GM08714 (cell line): ENCODE data around the gene E2F4.

Experiments used
- H3K4me3 ChIP-seq: fragments of 200-500 bp; sonication (Bioruptor generic); 2 replicates; pipeline ENCODE4 v1.5.1; 2014; ENCODE audit warnings: mild to moderate bottlenecking, low read length, inconsistent platforms
- ZNF274 ChIP-seq: IDR thresholded peaks from 2 replicates; pipeline ENCODE4 v1.6.1; 2012; ENCODE audit warnings: mild to moderate bottlenecking, low read depth, low read length

Gene E2F4

GRCh38 chr16:67188798-67189197 is 3.2 kb upstream of the E2F4 start:
- no peak for TF ChIP-seq ZNF274
- H3K4me3 ChIP-seq: no peak overlapping the region

GRCh38 chr16:67190041-67190440 is 1.9 kb upstream of the E2F4 start, which contains the start of gene EXOC3L1:
EXOC3L1 (minus strand) TSS chr16:67190136; CDS start chr16:67189676, 460 bp downstream.
- no peak within 1 kb of the TSS for H3K4me3 ChIP-seq
- TF ChIP-seq ZNF274: no peak

- H3K4me3 ChIP-seq: no peak overlapping the region
- no peak for TF ChIP-seq ZNF274
Measured at GRCh38 chr16:67190448-67191399, 1.2 kb upstream of the E2F4 start.

GRCh38 chr16:67191411-67191994 is 452 bp upstream of the E2F4 start:
- TF ChIP-seq ZNF274: no peak
- peak overlapping the region; percentile 93; the same call in 1 of the 2 replicates for H3K4me3 ChIP-seq

- H3K4me3 ChIP-seq: peak overlapping the region; percentile 93
- TF ChIP-seq ZNF274: no peak
Measured at GRCh38 chr16:67192781-67193361, 916 bp downstream of the E2F4 start.

GRCh38 chr16:67193536-67193935 is 1.6 kb downstream of the E2F4 start:
- H3K4me3 ChIP-seq: peak overlapping the region; percentile 93; the same call in 1 of the 2 replicates
- TF ChIP-seq ZNF274: no peak

- TF ChIP-seq ZNF274: no peak
- no peak overlapping the region for H3K4me3 ChIP-seq
Measured at GRCh38 chr16:67194260-67194659, 2.3 kb downstream of the E2F4 start.

GRCh38 chr16:67195676-67196075 is 3.7 kb downstream of the E2F4 start:
- H3K4me3 ChIP-seq: no peak overlapping the region
- TF ChIP-seq ZNF274: no peak

- TF ChIP-seq ZNF274: no peak
- no peak overlapping the region for H3K4me3 ChIP-seq
Measured at GRCh38 chr16:67196881-67197280, 4.9 kb downstream of the E2F4 start.

- no peak for TF ChIP-seq ZNF274
- H3K4me3 ChIP-seq: no peak overlapping the region
Measured at GRCh38 chr16:67197704-67198103, 5.7 kb downstream of the E2F4 start.

GRCh38 chr16:67198238-67198734 is 6.3 kb downstream of the E2F4 start:
- TF ChIP-seq ZNF274: no peak
- H3K4me3 ChIP-seq: no peak overlapping the region

GRCh38 chr16:67199011-67199807 is 7.3 kb downstream of the E2F4 start, which contains the start of gene ELMO3:
ELMO3 (plus strand) TSS chr16:67199131; CDS start chr16:67199327, 196 bp downstream.
- TF ChIP-seq ZNF274: no peak
- no peak within 1 kb of the TSS for H3K4me3 ChIP-seq

- H3K4me3 ChIP-seq: no peak overlapping the region
- TF ChIP-seq ZNF274: no peak
Measured at GRCh38 chr16:67199808-67200198, 7.8 kb downstream of the E2F4 start.

- no peak for TF ChIP-seq ZNF274
- H3K4me3 ChIP-seq: no peak overlapping the region
Measured at GRCh38 chr16:67200491-67200890, 8.5 kb downstream of the E2F4 start.
